HCT116 (cell line): ENCODE results near the gene TMEM132D. TPM values are rescaled to one million over a fixed set of nuclear protein-coding genes. Genes with fewer than 3 reads are reported as not detected.

Source experiments
- ATAC-seq: fragments of 200-7000 bp; cut with Tn5 transposase; 2 replicates; pipeline ENCODE4 v1.9.1; 2020; ENCODE audit warnings: mild to moderate bottlenecking, moderate library complexity
- BruUV-seq: library from RNA; stranded (reverse); fragments of 400-500 nt; replicated peaks from 2 replicates; lab custom pipeline; 2021; lab: Mats Ljungman, UMichigan
- CTCF ChIA-PET: fragments of 300-600 bp; sonication (Branson Sonifier 250); formaldehyde crosslinking; loops from one replicate; lab custom pipeline; 2021; ENCODE audit warnings: antibody characterized with exemption; lab: Charles Lee
- POLR2A ChIA-PET: fragments of 300-600, 350-600 bp; sonication (Branson Sonifier 250); formaldehyde crosslinking; loops from one replicate; lab custom pipeline; 2021; ENCODE audit warnings: antibody characterized with exemption; lab: Charles Lee
- RAD21 ChIA-PET, 2 experiments: fragments of 300-600 bp; sonication (Branson Sonifier 250); formaldehyde crosslinking; loops; one replicate each; lab custom pipeline; 2023; ENCODE audit warnings: low total read pairs in 2 of 2; ENCODE audit not compliant: uncharacterized antibody in 2 of 2, unreplicated experiment in 2 of 2, low non-redundant PET in 1 of 2; lab: Charles Lee
- DNase-seq: peaks from one replicate; pipeline ENCODE4 v3.0.0-alpha.2; 2010; ENCODE audit warnings: low read depth, low spot score
- H2AFZ ChIP-seq: fragments of 200-600 bp; shearing (Covaris generic), sonication (generic); 2 replicates; pipeline ENCODE4 v1.6.1; 2017; ENCODE audit warnings: low read depth, mixed run types, mixed read lengths, antibody characterized with exemption, low read length; ENCODE audit not compliant: poor library complexity, severe bottlenecking
- H3K27ac ChIP-seq: 2 replicates; pipeline ENCODE4 v1.5.1; 2012; ENCODE audit warnings: low read depth, low read length
- H3K27me3 ChIP-seq: fragments of 200-600 bp; sonication (generic); 2 replicates; pipeline ENCODE4 v1.6.1; 2016; ENCODE audit warnings: mixed run types, low read length, mixed read lengths; ENCODE audit not compliant: insufficient read depth
- H3K36me3 ChIP-seq, 2 experiments: fragments of 200-500 bp in 1 of 2; fragments of 200-600 bp in 1 of 2; sonication (Bioruptor generic) in 1 of 2; sonication (generic) in 1 of 2; 2 replicates each; pipeline versions ENCODE4 v1.5.1 to v1.6.1; 2014 to 2016; ENCODE audit warnings: low read length in 2 of 2, inconsistent platforms in 1 of 2, mixed read lengths in 1 of 2, mixed run types in 1 of 2; ENCODE audit not compliant: insufficient read depth in 2 of 2, control insufficient read depth in 1 of 2
- H3K4me1 ChIP-seq, 2 experiments: fragments of 200-600 bp in 1 of 2; sonication (generic) in 1 of 2; 2 replicates each; pipeline versions ENCODE4 v1.5.1 to v1.6.1; 2012 to 2017; ENCODE audit warnings: low read length in 2 of 2, inconsistent platforms in 1 of 2, mild to moderate bottlenecking in 1 of 2, mixed read lengths in 1 of 2, mixed run types in 1 of 2, moderate library complexity in 1 of 2; ENCODE audit not compliant: insufficient read depth in 2 of 2, control insufficient read depth in 1 of 2
- H3K4me2 ChIP-seq: fragments of 200-600 bp; sonication (generic); 2 replicates; pipeline ENCODE4 v1.6.1; 2017; ENCODE audit warnings: mixed run types, low read length, mixed read lengths
- H3K4me3 ChIP-seq, 2 experiments: fragments of 200-600 bp in 1 of 2; sonication (generic) in 1 of 2; replicated peaks in 1 of 2; 2 replicates each; pipeline ENCODE4 v1.5.1; 2011 to 2016; ENCODE audit warnings: low read length in 2 of 2, control low read depth in 1 of 2, low read depth in 1 of 2, mild to moderate bottlenecking in 1 of 2, mixed read lengths in 1 of 2, mixed run types in 1 of 2
- H3K79me2 ChIP-seq: fragments of 200-600 bp; sonication (generic); 2 replicates; pipeline ENCODE4 v1.6.1; 2017; ENCODE audit warnings: mild to moderate bottlenecking, mixed run types, low read length, moderate library complexity, mixed read lengths; ENCODE audit not compliant: insufficient read depth
- H3K9ac ChIP-seq: fragments of 200-600 bp; sonication (generic); 2 replicates; pipeline ENCODE4 v1.6.1; 2016; ENCODE audit warnings: low read length, mixed read lengths
- H3K9me2 ChIP-seq: fragments of 200-600 bp; sonication (generic), shearing (Covaris generic); 2 replicates; pipeline ENCODE4 v1.6.1; 2017; ENCODE audit warnings: mixed run types, mild to moderate bottlenecking, moderate library complexity; ENCODE audit not compliant: insufficient read depth
- H3K9me3 ChIP-seq, 2 experiments: fragments of 200-500 bp in 1 of 2; fragments of 200-600 bp in 1 of 2; sonication (Bioruptor generic) in 1 of 2; sonication (generic) in 1 of 2; 2 replicates each; pipeline ENCODE4 v1.6.1; 2014 to 2017; ENCODE audit warnings: low read length in 2 of 2, mixed read lengths in 2 of 2, inconsistent platforms in 1 of 2, low read depth in 1 of 2, mild to moderate bottlenecking in 1 of 2, mixed run types in 1 of 2, moderate library complexity in 1 of 2; ENCODE audit not compliant: control insufficient read depth in 1 of 2, insufficient read depth in 1 of 2
- H4K20me1 ChIP-seq: fragments of 200-600 bp; sonication (generic), shearing (Covaris generic); 2 replicates; pipeline ENCODE4 v1.6.1; 2017; ENCODE audit warnings: mixed run types, mild to moderate bottlenecking, moderate library complexity; ENCODE audit not compliant: insufficient read depth
- ATF3 ChIP-seq: IDR thresholded peaks from 2 replicates; pipeline ENCODE4 v1.6.1; 2012
- CBX3 ChIP-seq: IDR thresholded peaks from 2 replicates; pipeline ENCODE4 v1.6.1; 2012; ENCODE audit warnings: low read depth
- CEBPB ChIP-seq: IDR thresholded peaks from 2 replicates; pipeline ENCODE4 v1.6.1; 2012; ENCODE audit warnings: low read depth
- EGR1 ChIP-seq: IDR thresholded peaks from 2 replicates; pipeline ENCODE4 v1.6.1; 2012; ENCODE audit warnings: low read depth
- ELF1 ChIP-seq: IDR thresholded peaks from 2 replicates; pipeline ENCODE4 v1.6.1; 2012; ENCODE audit warnings: low read depth, borderline replicate concordance
- EZH2 ChIP-seq: fragments of 200-600 bp; sonication (generic); IDR thresholded peaks from 2 replicates; pipeline ENCODE4 v1.6.1; 2017; ENCODE audit warnings: antibody characterized with exemption, mixed run types
- EZH2phosphoT487 ChIP-seq: fragments of 200-600 bp; IDR thresholded peaks from 2 replicates; pipeline ENCODE4 v1.6.1; 2018; ENCODE audit warnings: antibody characterized with exemption, borderline replicate concordance
- FOSL1 ChIP-seq: IDR thresholded peaks from 2 replicates; pipeline ENCODE4 v1.6.1; 2012; ENCODE audit warnings: low read depth
- JUND ChIP-seq: IDR thresholded peaks from 2 replicates; pipeline ENCODE4 v1.6.1; 2012
- MAX ChIP-seq: IDR thresholded peaks from 2 replicates; pipeline ENCODE4 v1.6.1; 2012
- POLR2AphosphoS5 ChIP-seq: IDR thresholded peaks from 2 replicates; pipeline ENCODE4 v1.6.1; 2011; ENCODE audit warnings: mild to moderate bottlenecking, low read depth, low read length, moderate library complexity
- RAD21 ChIP-seq: IDR thresholded peaks from 2 replicates; pipeline ENCODE4 v1.6.1; 2012; ENCODE audit warnings: low read depth, mild to moderate bottlenecking
- SIN3A ChIP-seq: IDR thresholded peaks from 2 replicates; pipeline ENCODE4 v1.6.1; 2012; ENCODE audit warnings: low read depth
- ZFX ChIP-seq: fragments of 450-650 bp; IDR thresholded peaks from 2 replicates; pipeline ENCODE4 v1.6.1; 2017
- intact Hi-C: fragments of 100-400 bp; cut with micrococcal nuclease; formaldehyde crosslinking; loops from 2 replicates; pipeline ENCODE4 v1.10.0; 2022
- total RNA-seq: library from RNA; stranded (reverse); gene quantifications from one replicate; pipeline ENCODE4 v1.2.1, GENCODE V29; 2021; ENCODE audit not compliant: unreplicated experiment
- TF ChIP-seq, protein P1 (sequence below), 3 experiments: fragments of 200-600 bp in 1 of 3; sonication (generic) in 1 of 3; IDR thresholded peaks in 2 of 3; conservative IDR thresholded peaks in 1 of 3; 2 replicates each; pipeline ENCODE4 v1.5.1; 2012 to 2017; ENCODE audit warnings: low read depth in 2 of 3, low read length in 2 of 3, antibody characterized with exemption in 1 of 3, borderline replicate concordance in 1 of 3, control low read depth in 1 of 3, mild to moderate bottlenecking in 1 of 3, mixed read lengths in 1 of 3, mixed run types in 1 of 3, moderate library complexity in 1 of 3; ENCODE audit not compliant: insufficient read depth in 1 of 3

The TMEM132D gene
- total RNA-seq, 1 experiment from 2014 or later = not detected

DNA sequence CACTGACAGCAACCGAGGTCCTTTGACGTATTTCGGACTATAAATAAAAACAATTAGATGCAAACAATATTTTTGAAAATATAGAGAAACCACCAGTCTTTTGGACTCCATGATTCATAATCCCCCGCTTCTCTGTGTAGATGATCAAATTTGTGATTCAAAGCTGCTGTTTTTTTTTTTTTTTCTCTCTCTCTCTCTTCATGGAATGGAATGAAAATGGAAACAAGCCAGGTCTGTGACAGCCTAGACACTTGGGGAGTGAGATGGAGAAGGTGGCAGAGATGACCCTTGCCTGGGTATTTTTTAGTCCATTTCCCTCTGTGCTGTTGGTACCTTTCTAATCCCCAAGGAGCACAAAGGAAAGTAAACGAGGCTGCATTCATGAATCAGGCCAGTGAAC is 802.0 kb downstream of the TMEM132D start (continued):
- TF ChIP-seq, protein P1, sequence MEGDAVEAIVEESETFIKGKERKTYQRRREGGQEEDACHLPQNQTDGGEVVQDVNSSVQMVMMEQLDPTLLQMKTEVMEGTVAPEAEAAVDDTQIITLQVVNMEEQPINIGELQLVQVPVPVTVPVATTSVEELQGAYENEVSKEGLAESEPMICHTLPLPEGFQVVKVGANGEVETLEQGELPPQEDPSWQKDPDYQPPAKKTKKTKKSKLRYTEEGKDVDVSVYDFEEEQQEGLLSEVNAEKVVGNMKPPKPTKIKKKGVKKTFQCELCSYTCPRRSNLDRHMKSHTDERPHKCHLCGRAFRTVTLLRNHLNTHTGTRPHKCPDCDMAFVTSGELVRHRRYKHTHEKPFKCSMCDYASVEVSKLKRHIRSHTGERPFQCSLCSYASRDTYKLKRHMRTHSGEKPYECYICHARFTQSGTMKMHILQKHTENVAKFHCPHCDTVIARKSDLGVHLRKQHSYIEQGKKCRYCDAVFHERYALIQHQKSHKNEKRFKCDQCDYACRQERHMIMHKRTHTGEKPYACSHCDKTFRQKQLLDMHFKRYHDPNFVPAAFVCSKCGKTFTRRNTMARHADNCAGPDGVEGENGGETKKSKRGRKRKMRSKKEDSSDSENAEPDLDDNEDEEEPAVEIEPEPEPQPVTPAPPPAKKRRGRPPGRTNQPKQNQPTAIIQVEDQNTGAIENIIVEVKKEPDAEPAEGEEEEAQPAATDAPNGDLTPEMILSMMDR (IDR thresholded peaks at IDR 0.05 in 2 of 3, conservative IDR thresholded peaks at IDR 0.05 in 1 of 3; ENCODE audit: borderline replicate concordance in 1 of 3, insufficient read depth in 1 of 3, low read depth in 2 of 3, low read length in 2 of 3) = no peak
- TF ChIP-seq EZH2phosphoT487 = no peak
- TF ChIP-seq ATF3 = no peak
- TF ChIP-seq CBX3 = no peak
- no peak for TF ChIP-seq ELF1

- no TSS peak for BruUV-seq
- ChIA-PET CTCF (no interaction called here), RAD21 (no interaction called here), POLR2A (no interaction called here)
- H3K27ac ChIP-seq = no peak overlapping the region
- no peaks in the 10 kb centered on the region for H3K4me1 ChIP-seq
- no peaks in the 10 kb centered on the region for H3K27me3 ChIP-seq
- H3K9me2 ChIP-seq = no peaks in the 10 kb centered on the region
- H3K79me2 ChIP-seq = no peaks in the 10 kb centered on the region
- intact Hi-C loops = no loop called here
- no peak for ATAC-seq
- peaks cover 4 to 13% of the 10 kb centered on the region in 2 experiments; a peak in 2 of 4 replicates for H3K9me3 ChIP-seq
- no peaks in the 10 kb centered on the region for H3K36me3 ChIP-seq
- no peak overlapping the region for H3K9ac ChIP-seq
- H4K20me1 ChIP-seq = no peaks in the 10 kb centered on the region
- H3K4me3 ChIP-seq = no peak overlapping the region
- H2AFZ ChIP-seq = no peak overlapping the region
- no peak overlapping the region for H3K4me2 ChIP-seq
- TF ChIP-seq EZH2phosphoT487 (no peak), POLR2AphosphoS5 (no peak), CBX3 (no peak), ZFX (no peak), EGR1 (no peak), RAD21 (no peak), ATF3 (no peak), CEBPB (no peak), FOSL1 (no peak), JUND (no peak), MAX (no peak), SIN3A (no peak), EZH2 (no peak)
- TF ChIP-seq, all 23 proteins: peak for 0
- DNase-seq = no peak
These were observed 802.4 kb downstream of the TMEM132D start for GRCh38 chr12:129101404-129101803.
